ENCODE results near the gene DNAH17.
"Not testable (repeated sequence)": the region's sequence is repeated elsewhere in the genome, so short reads cannot be mapped to it uniquely, and the experiment has no call there.

The DNAH17 gene

DNA sequence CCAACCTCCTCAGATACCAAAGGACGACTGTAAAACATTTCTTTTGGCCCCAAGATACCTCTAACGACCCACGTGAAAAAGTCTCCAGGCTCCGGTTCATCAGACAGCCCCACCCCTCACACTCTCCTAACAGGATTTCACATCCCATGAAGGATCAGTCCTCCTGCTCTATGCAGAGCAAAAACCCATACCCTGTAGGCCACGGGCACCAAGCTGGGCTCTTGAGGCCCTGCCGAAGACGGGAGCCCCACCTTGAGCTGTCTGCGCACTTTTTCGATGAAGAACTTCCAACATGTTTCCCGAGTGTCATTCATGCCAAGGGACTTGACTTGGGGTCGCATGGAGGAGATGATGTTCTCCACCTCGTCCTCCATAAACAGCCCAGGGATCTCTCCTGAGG lies 108.8 kb downstream of the DNAH17 start:
- TF ChIP-seq ESRRG (CRISPR knock-in tag; IDR thresholded peaks at IDR 0.05) (no peak), ZNF70 (CRISPR knock-in tag; IDR thresholded peaks at IDR 0.05) (no peak), ZNF8 (CRISPR knock-in tag; IDR thresholded peaks at IDR 0.05) (no peak), BACH2 (CRISPR knock-in tag; IDR thresholded peaks at IDR 0.05; ENCODE audit: borderline replicate concordance) (no peak)
- TF ChIP-seq, protein P1, sequence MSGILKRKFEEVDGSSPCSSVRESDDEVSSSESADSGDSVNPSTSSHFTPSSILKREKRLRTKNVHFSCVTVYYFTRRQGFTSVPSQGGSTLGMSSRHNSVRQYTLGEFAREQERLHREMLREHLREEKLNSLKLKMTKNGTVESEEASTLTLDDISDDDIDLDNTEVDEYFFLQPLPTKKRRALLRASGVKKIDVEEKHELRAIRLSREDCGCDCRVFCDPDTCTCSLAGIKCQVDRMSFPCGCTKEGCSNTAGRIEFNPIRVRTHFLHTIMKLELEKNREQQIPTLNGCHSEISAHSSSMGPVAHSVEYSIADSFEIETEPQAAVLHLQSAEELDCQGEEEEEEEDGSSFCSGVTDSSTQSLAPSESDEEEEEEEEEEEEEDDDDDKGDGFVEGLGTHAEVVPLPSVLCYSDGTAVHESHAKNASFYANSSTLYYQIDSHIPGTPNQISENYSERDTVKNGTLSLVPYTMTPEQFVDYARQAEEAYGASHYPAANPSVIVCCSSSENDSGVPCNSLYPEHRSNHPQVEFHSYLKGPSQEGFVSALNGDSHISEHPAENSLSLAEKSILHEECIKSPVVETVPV (CRISPR knock-in tag; IDR thresholded peaks at IDR 0.05) = no peak
- ATAC-seq = no peak

DNA sequence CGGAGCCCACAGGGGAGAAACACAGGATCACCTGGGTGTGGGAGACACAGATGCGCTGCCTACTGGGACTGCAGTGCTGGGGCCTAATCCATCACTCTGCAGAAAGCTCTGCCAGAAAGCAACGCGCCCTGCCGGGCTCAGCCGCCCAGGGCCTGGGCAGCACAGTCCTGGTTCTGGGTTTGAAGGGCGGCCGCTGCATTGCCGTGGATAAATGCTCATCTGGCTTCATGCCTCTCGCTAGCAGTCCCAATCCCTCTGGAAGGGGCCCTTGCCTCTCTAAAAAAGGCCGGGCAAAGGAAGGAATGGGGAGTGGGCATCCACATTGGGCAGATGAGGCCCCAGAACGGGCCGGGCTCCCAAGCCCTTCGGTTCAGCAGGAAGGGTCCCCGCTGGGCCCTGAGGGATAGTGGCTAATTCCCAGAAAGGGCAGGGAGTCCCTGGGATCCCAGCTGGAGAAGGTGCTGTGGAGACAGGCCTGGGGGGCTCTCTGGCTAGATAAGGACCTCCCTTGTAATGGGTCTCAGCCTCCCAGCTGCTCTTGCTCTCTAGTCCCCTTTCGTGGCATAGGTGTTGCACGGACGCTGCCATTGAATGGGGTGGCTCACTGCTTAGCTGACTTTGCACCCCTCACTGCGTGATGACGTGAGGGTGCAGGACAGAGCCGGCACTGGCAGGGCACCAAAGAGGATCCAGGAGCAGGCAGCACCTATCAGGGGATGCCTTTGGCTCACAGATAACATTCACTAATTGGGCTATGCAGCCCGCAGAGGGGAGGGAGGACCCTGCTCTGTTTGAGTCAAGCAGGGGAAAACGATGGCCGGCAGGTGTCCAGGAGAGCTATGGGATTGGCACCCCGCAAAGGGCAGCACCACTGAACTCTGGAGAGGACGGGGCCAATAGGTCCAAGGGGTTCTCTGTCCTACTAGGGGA lies 110.1 kb downstream of the DNAH17 start:
- TF ChIP-seq ZFP30 (CRISPR knock-in tag; IDR thresholded peaks at IDR 0.05) (no peak), BACH2 (CRISPR knock-in tag; IDR thresholded peaks at IDR 0.05; ENCODE audit: borderline replicate concordance) (no peak), ZNF70 (CRISPR knock-in tag; IDR thresholded peaks at IDR 0.05) (no peak)
- ATAC-seq = no peak

DNA sequence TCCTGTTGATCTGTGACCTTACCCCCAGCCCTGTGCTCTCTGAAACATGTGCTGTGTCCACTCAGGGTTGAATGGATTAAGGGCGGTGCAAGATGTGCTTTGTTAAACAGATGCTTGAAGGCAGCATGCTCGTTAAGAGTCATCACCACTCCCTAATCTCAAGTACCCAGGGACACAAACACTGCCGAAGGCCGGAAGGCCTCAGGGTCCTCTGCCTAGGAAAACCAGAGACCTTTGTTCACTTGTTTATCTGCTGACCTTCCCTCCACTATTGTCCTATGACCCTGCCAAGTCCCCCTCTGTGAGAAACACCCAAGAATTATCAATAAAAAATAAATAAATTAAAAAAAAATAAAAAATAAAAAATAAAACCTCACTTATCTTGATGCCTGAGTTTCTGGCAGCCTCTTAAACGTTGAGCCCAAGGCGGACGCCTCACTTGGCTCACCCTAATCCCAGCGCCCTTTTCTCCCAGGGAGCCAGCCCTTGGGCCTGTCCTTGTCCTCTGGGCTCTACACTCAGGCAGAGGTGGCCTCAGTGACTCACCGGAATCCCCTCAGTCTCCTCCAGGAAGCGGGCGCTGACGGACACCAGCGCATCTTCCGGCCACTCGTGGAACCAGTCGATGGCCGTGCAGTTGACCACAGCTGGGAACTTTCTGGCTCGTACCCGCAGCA lies 110.9 kb downstream of the DNAH17 start:
- not testable (repeated sequence) for ATAC-seq

DNA sequence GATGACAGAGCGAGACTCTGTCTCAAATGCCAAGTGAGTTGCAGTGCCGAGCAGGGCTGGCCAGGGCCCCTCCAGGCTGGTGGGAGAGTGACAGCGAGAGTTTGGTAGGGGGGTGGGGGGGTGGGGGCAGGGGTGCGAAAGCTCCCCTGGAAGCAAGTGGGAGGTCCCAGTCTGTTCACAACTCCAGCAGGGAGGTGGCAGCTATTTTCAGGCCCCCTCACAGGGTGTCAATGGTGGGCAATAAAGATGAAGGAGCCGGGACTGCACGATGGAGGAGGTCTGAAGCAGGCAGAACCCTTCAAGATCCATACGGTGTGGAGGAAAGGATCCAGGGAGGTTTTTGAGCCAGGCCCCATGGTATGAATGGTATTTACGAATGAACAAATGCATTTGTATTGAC lies 115.0 kb downstream of the DNAH17 start:
- TF ChIP-seq, protein P2, sequence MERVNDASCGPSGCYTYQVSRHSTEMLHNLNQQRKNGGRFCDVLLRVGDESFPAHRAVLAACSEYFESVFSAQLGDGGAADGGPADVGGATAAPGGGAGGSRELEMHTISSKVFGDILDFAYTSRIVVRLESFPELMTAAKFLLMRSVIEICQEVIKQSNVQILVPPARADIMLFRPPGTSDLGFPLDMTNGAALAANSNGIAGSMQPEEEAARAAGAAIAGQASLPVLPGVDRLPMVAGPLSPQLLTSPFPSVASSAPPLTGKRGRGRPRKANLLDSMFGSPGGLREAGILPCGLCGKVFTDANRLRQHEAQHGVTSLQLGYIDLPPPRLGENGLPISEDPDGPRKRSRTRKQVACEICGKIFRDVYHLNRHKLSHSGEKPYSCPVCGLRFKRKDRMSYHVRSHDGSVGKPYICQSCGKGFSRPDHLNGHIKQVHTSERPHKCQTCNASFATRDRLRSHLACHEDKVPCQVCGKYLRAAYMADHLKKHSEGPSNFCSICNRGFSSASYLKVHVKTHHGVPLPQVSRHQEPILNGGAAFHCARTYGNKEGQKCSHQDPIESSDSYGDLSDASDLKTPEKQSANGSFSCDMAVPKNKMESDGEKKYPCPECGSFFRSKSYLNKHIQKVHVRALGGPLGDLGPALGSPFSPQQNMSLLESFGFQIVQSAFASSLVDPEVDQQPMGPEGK (CRISPR knock-in tag; IDR thresholded peaks at IDR 0.05; ENCODE audit: borderline replicate concordance) = no peak
- no peak for TF ChIP-seq SNAI2 (CRISPR knock-in tag; IDR thresholded peaks at IDR 0.05)
- no peak for ATAC-seq

DNA sequence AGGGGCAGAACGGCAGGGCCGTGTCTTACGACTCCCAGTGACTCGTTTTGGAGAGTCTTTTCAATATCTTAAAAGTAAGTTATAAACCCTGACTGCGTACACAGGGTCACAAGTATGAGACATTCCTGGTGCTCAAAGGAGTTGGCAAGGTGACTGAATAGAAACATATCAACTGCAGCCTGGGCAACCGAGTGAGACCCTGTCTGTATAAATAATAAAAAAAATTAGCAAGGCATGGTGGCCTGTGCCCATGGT lies 115.5 kb downstream of the DNAH17 start:
- no peak for TF ChIP-seq BACH2 (CRISPR knock-in tag; IDR thresholded peaks at IDR 0.05; ENCODE audit: borderline replicate concordance)
- TF ChIP-seq, protein P3, sequence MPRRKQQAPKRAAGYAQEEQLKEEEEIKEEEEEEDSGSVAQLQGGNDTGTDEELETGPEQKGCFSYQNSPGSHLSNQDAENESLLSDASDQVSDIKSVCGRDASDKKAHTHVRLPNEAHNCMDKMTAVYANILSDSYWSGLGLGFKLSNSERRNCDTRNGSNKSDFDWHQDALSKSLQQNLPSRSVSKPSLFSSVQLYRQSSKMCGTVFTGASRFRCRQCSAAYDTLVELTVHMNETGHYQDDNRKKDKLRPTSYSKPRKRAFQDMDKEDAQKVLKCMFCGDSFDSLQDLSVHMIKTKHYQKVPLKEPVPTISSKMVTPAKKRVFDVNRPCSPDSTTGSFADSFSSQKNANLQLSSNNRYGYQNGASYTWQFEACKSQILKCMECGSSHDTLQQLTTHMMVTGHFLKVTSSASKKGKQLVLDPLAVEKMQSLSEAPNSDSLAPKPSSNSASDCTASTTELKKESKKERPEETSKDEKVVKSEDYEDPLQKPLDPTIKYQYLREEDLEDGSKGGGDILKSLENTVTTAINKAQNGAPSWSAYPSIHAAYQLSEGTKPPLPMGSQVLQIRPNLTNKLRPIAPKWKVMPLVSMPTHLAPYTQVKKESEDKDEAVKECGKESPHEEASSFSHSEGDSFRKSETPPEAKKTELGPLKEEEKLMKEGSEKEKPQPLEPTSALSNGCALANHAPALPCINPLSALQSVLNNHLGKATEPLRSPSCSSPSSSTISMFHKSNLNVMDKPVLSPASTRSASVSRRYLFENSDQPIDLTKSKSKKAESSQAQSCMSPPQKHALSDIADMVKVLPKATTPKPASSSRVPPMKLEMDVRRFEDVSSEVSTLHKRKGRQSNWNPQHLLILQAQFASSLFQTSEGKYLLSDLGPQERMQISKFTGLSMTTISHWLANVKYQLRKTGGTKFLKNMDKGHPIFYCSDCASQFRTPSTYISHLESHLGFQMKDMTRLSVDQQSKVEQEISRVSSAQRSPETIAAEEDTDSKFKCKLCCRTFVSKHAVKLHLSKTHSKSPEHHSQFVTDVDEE (CRISPR knock-in tag; IDR thresholded peaks at IDR 0.05) = no peak
- TF ChIP-seq ESRRG (CRISPR knock-in tag; IDR thresholded peaks at IDR 0.05) = no peak
- no peak for TF ChIP-seq OSR1 (CRISPR knock-in tag; IDR thresholded peaks at IDR 0.05)
- no peak for TF ChIP-seq ZNF70 (CRISPR knock-in tag; IDR thresholded peaks at IDR 0.05)
- no peak for TF ChIP-seq CSDC2 (CRISPR knock-in tag; IDR thresholded peaks at IDR 0.05)
- no peak for ATAC-seq

DNA sequence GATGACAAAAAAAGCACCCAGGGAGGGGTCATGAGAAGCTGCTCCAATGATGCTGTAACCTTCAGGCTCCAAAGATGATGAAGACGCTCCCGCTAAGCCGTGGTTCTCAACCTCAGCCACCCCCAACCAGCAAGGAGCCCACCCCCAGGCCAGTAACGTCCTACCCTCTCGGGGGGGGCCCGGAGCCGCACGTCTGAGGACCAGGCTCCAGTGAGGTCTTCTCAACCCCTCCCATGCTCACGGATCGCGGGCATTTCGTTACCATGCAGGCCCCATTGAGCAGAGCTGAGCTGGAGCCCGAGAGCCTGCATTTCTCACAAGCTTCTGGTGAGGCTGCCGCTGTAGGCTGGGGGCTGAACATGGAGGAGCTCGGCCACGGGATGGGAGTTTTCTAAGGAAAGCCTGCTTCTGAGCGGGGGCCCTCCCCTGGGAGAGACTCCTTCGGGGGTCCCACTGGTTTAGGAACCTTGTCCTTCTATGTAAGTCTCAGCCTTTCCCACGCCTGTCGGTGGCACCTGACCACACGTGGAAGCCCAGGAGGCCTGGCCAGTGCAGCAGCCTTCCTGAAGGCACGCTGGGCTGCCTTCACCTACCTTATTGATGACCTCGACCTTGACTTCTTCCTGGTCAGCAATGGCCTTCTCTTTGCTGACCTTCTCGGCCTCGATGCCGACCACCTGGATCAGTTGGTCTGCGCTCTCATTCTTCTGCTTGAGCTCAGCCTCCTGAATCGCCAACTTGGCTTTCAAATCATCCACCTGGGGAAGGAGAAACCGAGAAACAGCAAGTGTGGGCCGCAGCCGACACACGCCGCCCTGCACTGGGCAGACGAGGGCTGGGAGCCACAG lies 116.0 kb downstream of the DNAH17 start:
- ATAC-seq = no peak
- TF ChIP-seq GLIS3 (CRISPR knock-in tag; IDR thresholded peaks at IDR 0.05) (no peak), TOX (CRISPR knock-in tag; IDR thresholded peaks at IDR 0.05; ENCODE audit: borderline replicate concordance) (no peak), ZNF70 (CRISPR knock-in tag; IDR thresholded peaks at IDR 0.05) (no peak), ZFP3 (CRISPR knock-in tag; IDR thresholded peaks at IDR 0.05) (no peak), ZFP30 (CRISPR knock-in tag; IDR thresholded peaks at IDR 0.05) (no peak)
- TF ChIP-seq, protein P2 (CRISPR knock-in tag; IDR thresholded peaks at IDR 0.05; ENCODE audit: borderline replicate concordance) = no peak

All from SK-N-SH treated with all-trans-retinoic acid at 6 μM for 48 hours (cell line).